ENCODE measurements around the gene C10orf90. TPM values are rescaled to one million over a fixed set of nuclear protein-coding genes. Genes with fewer than 3 reads are reported as not detected.

C10orf90 gene
- total and polyA plus RNA-seq, 4 donors, result not detected

DNA sequence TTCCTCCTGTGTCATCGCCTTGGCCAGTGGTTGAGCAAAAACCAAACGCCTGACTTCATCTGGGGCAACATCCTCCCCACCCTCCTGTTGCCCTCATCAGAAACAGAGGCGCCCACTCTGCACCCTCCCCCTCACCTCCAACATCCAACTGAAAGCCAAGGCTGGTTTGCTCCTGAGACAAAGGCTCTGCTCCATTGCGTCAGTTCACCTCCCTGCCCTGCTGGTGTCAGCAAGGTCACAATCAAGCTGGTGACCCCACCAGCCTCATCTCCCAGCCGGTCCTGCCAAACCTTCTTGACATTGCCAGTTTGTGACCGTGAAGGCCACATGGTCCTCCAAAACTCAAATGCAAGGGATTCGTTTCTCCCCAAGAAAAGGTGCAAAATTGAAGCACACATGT is 150.5 kb downstream of the C10orf90 start:
- Histone ChIP-seq H3K9me3 (ENCODE audit: control insufficient read depth in 4 of 4, insufficient read depth in 3 of 4, low read length in 3 of 4) (peaks cover 0 to 4% (median 0%) of the 10 kb centered on the region in 4 donors), H3K27me3 (ENCODE audit: control insufficient read depth in 3 of 3, insufficient read depth in 3 of 3, low read length in 2 of 3) (peaks cover 0 to 2% (median 0%) of the 10 kb centered on the region in 3 donors), H3K4me1 (ENCODE audit: control insufficient read depth in 5 of 5, insufficient read depth in 5 of 5, low read length in 5 of 5) (peaks cover 0 to 3% (median 0%) of the 10 kb centered on the region in 5 donors), H3K36me3 (ENCODE audit: control insufficient read depth in 4 of 4, insufficient read depth in 4 of 4, low read length in 4 of 4) (no peaks in the 10 kb centered on the region), H3K9ac (ENCODE audit: insufficient read depth in 1 of 2, low read length in 2 of 2) (no peak overlapping the region), H3K4me3 (no peak overlapping the region), H3K27ac (ENCODE audit: low read depth in 1 of 2, low read length in 1 of 2) (no peak overlapping the region)
- WGBS, 2 donors, result 79 to 87% methylated on average over 7 of the region's 7 CpGs
- ATAC-seq (ENCODE audit: insufficient read depth, low FRiP score) (no peak), DNase-seq (no peak)
- TF ChIP-seq, protein P1, sequence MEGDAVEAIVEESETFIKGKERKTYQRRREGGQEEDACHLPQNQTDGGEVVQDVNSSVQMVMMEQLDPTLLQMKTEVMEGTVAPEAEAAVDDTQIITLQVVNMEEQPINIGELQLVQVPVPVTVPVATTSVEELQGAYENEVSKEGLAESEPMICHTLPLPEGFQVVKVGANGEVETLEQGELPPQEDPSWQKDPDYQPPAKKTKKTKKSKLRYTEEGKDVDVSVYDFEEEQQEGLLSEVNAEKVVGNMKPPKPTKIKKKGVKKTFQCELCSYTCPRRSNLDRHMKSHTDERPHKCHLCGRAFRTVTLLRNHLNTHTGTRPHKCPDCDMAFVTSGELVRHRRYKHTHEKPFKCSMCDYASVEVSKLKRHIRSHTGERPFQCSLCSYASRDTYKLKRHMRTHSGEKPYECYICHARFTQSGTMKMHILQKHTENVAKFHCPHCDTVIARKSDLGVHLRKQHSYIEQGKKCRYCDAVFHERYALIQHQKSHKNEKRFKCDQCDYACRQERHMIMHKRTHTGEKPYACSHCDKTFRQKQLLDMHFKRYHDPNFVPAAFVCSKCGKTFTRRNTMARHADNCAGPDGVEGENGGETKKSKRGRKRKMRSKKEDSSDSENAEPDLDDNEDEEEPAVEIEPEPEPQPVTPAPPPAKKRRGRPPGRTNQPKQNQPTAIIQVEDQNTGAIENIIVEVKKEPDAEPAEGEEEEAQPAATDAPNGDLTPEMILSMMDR (IDR thresholded peaks at IDR 0.05; ENCODE audit: control extremely low read depth, extremely low read depth), result no peak

DNA sequence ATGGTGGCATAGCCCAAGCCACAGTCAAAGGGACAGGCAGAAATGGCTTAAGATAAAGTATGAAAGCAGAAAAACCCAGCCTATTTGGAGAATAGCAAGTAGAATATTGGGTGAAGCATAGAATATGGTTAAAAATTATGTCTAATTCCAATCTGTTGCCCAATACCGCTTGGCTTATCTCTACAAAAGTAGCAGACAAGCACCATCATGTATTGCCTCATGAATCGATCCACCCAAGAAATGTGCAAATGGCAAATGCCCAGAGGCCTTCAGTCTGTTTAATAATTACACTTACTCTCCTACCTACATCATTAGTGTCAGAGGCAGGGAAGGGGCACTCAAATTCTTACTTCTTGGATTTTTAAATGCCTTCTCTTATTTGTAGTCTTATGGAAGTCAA is 151.3 kb downstream of the C10orf90 start:
- Histone ChIP-seq H3K36me3 (ENCODE audit: control insufficient read depth in 4 of 4, insufficient read depth in 4 of 4, low read length in 4 of 4) (no peaks in the 10 kb centered on the region), H3K4me3 (no peak overlapping the region), H3K27me3 (ENCODE audit: control insufficient read depth in 3 of 3, insufficient read depth in 3 of 3, low read length in 2 of 3) (peaks cover 0 to 2% (median 0%) of the 10 kb centered on the region in 3 donors), H3K27ac (ENCODE audit: low read depth in 1 of 2, low read length in 1 of 2) (no peak overlapping the region), H3K4me1 (ENCODE audit: control insufficient read depth in 5 of 5, insufficient read depth in 5 of 5, low read length in 5 of 5) (peaks cover 0 to 3% (median 0%) of the 10 kb centered on the region in 5 donors), H3K9ac (ENCODE audit: insufficient read depth in 1 of 2, low read length in 2 of 2) (no peak overlapping the region), H3K9me3 (ENCODE audit: control insufficient read depth in 4 of 4, insufficient read depth in 3 of 4, low read length in 3 of 4) (peaks cover 0 to 4% (median 0%) of the 10 kb centered on the region in 4 donors)
- 61 to 77% methylated on average over 2 of the region's 2 CpGs for WGBS, 2 donors
- ATAC-seq (ENCODE audit: insufficient read depth, low FRiP score) (no peak), DNase-seq (no peak)
- TF ChIP-seq, protein P1 (IDR thresholded peaks at IDR 0.05; ENCODE audit: control extremely low read depth, extremely low read depth), result no peak

- no peak overlapping the region for H3K27ac ChIP-seq (ENCODE audit: low read depth in 1 of 2, low read length in 1 of 2)
- H3K36me3 ChIP-seq (ENCODE audit: control insufficient read depth in 4 of 4, insufficient read depth in 4 of 4, low read length in 4 of 4), result no peaks in the 10 kb centered on the region
- ATAC-seq (ENCODE audit: insufficient read depth, low FRiP score) (no peak), DNase-seq (no peak)
- TF ChIP-seq, protein P1 (IDR thresholded peaks at IDR 0.05; ENCODE audit: control extremely low read depth, extremely low read depth), result no peak
- H3K9me3 ChIP-seq (ENCODE audit: control insufficient read depth in 4 of 4, insufficient read depth in 3 of 4, low read length in 3 of 4), result peaks cover 0 to 4% (median 0%) of the 10 kb centered on the region in 4 donors
- no peak overlapping the region for H3K4me3 ChIP-seq
- 68 to 84% methylated on average over 10 of the region's 10 CpGs for WGBS, 2 donors
- no peak overlapping the region for H3K9ac ChIP-seq (ENCODE audit: insufficient read depth in 1 of 2, low read length in 2 of 2)
- peaks cover 0 to 2% (median 0%) of the 10 kb centered on the region in 3 donors for H3K27me3 ChIP-seq (ENCODE audit: control insufficient read depth in 3 of 3, insufficient read depth in 3 of 3, low read length in 2 of 3)
- peaks cover 0 to 3% (median 0%) of the 10 kb centered on the region in 5 donors for H3K4me1 ChIP-seq (ENCODE audit: control insufficient read depth in 5 of 5, insufficient read depth in 5 of 5, low read length in 5 of 5)
These were observed 152.0 kb downstream of the C10orf90 start for GRCh38 chr10:126518218-126519080.

Measured in lung (tissue), 12 donors.